Stimulated activated CD4-positive, alpha-beta T cell treated with anti-CD3 and anti-CD28 coated beads, Interleukin-2, amount 100 ng/mL, for 48 hours (primary cell): ENCODE results near the gene OPN1MW3.
"Not testable (repeated sequence)": the region's sequence is repeated elsewhere in the genome, so short reads cannot be mapped to it uniquely, and the experiment has no call there.

Experiments
- DNase-seq, 2 donors: peaks; one replicate each; pipeline ENCODE4 v3.0.0-alpha.2; 2020

OPN1MW3 gene

GRCh38 chrX:154296731-154297130 lies 39.3 kb downstream of the OPN1MW3 start:
- no peak for DNase-seq

- DNase-seq, result no peak
Observed at GRCh38 chrX:154298312-154298711, 40.9 kb downstream of the OPN1MW3 start.

- DNase-seq, result no peak
Observed at GRCh38 chrX:154300816-154301215, 43.4 kb downstream of the OPN1MW3 start.

GRCh38 chrX:154302998-154303397 lies 45.6 kb downstream of the OPN1MW3 start:
- not testable (repeated sequence) for DNase-seq

GRCh38 chrX:154303476-154303875 lies 46.1 kb downstream of the OPN1MW3 start:
- no peak for DNase-seq

- DNase-seq, result no peak
Observed at GRCh38 chrX:154304846-154305245, 47.5 kb downstream of the OPN1MW3 start.

- no peak for DNase-seq
Observed at GRCh38 chrX:154305541-154306205, 48.3 kb downstream of the OPN1MW3 start.

- DNase-seq, result no peak
Observed at GRCh38 chrX:154307202-154307601, 49.8 kb downstream of the OPN1MW3 start.

- peak; percentile 82 to 83 for DNase-seq
Observed at GRCh38 chrX:154308108-154308946, 50.9 kb downstream of the OPN1MW3 start.

GRCh38 chrX:154309041-154309775 lies 51.8 kb downstream of the OPN1MW3 start:
- no peak for DNase-seq

GRCh38 chrX:154310616-154311536 lies 53.5 kb downstream of the OPN1MW3 start:
- no peak for DNase-seq

GRCh38 chrX:154312116-154312515 lies 54.7 kb downstream of the OPN1MW3 start:
- DNase-seq, result no peak

GRCh38 chrX:154313147-154313546 lies 55.8 kb downstream of the OPN1MW3 start:
- DNase-seq, result no peak

GRCh38 chrX:154315416-154315815 lies 58.0 kb downstream of the OPN1MW3 start:
- no peak for DNase-seq

- no peak for DNase-seq
Observed at GRCh38 chrX:154317391-154317995, 60.1 kb downstream of the OPN1MW3 start.

- no peak for DNase-seq
Observed at GRCh38 chrX:154320406-154320805, 63.0 kb downstream of the OPN1MW3 start.
